Amniotic stem cell (primary cell): ENCODE data around the gene KPNA2.
"Not testable (repeated sequence)": the region's sequence is repeated elsewhere in the genome, so short reads cannot be mapped to it uniquely, and the experiment has no call there.

Experiments
- DNase-seq: peaks from one replicate; lab custom pipeline; 2025; lab: John Stamatoyannopoulos, UW

KPNA2 gene

GRCh38 chr17:68061512-68062313, 26.2 kb downstream of the KPNA2 start:
- no peak for DNase-seq

DNA sequence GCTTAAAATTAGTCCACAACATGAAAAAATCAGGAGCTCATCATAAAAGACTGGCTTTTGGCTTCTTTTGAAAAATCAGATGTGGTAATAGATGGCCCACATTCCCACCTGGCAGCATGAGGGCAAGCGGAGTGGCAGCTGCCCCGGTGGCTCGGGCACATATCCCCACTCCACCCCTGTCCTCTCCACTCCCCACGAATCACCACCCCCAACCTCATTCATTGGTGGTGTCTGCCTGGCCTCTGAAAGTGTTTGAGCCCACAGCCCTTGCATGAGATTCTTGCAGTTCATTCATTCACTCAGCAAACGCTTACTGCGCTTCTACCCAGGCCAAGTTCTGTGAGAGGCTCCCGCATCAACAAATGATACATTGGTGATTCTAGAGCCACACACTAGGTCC, 29.8 kb downstream of the KPNA2 start:
- DNase-seq: not testable (repeated sequence)

- not testable (repeated sequence) for DNase-seq
Measured at GRCh38 chr17:68068512-68068911, 33.0 kb downstream of the KPNA2 start.

DNA sequence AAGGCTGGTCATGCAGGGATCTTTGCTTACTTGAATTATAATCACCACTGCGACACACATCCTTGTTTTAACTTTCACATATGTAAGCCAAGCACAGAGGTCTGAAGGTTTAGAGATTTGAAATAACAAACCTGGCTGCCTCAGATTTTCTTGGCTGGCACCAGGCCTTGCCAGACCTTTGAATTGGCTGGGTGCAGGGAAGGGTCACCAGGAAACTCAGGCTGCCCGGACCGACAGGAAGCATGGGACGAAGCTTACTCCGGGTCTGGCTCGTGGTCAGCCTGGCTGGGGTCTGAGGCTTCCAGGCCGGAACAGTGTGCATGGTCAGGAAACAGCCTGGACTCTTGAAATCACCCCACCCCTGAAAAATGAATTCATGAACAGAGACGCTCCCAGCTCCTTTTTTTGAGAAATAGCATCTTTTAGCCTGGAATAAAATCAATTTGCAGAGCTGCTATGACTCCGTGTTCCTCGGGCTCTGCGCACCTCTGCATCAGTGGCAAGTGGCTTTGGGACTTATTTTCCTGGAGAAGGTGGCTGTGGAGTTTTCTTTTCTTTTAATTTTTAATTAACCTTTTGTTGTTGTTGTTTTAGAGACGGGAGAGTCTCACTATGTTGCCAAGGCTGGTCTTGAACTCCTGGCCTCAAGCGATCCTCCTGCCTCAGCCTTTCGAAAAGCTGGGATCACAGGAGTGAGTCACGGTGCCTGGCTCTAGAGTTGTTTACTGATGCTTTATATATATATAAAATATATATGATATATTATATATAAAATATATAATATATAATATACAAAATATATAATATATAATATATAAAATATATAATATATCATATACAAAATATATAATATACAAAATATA, 35.3 kb downstream of the KPNA2 start:
- DNase-seq: not testable (repeated sequence)

- no peak for DNase-seq
Measured at GRCh38 chr17:68074279-68074678, 38.7 kb downstream of the KPNA2 start.

GRCh38 chr17:68075953-68076607, 40.5 kb downstream of the KPNA2 start:
- peak; percentile 33 for DNase-seq

GRCh38 chr17:68077498-68077897, 42.0 kb downstream of the KPNA2 start:
- not testable (repeated sequence) for DNase-seq

DNA sequence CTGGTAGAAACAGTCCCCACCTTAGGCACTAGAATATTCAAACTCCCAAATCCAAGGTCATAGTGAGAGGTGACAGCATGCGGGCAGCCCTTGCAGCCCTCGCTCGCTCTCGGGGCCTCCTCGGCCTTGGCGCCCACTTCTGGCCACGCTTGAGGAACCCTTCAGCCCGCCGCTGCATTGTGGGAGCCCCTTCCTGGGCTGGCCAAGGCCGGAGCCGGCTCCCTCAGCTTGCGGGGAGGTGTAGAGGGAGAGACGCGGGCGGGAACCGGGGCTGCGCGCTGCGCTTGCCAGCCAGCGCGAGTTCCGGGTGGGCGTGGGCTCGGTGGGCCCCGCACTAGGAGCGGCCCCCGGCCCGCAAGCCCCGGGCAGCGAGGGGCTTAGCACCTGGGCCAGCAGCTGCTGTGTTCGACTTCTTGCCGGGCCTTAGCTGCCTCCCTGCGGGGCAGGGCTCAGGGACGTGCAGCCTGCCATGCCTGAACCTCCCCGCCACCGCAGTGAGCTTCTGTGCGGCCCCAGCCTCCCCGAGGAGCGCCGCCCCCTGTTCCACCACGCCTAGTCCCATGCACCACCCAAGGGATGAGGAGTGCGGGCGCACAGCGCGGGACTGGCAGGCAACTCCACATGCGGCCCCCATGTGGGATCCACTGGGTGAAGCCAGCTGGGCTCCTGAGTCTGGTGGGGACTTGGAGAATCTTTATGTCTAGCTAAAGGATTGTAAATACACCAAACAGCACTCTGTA, 45.0 kb downstream of the KPNA2 start:
- DNase-seq: no peak

- DNase-seq: not testable (repeated sequence)
Measured at GRCh38 chr17:68081305-68082265, 46.0 kb downstream of the KPNA2 start.

DNA sequence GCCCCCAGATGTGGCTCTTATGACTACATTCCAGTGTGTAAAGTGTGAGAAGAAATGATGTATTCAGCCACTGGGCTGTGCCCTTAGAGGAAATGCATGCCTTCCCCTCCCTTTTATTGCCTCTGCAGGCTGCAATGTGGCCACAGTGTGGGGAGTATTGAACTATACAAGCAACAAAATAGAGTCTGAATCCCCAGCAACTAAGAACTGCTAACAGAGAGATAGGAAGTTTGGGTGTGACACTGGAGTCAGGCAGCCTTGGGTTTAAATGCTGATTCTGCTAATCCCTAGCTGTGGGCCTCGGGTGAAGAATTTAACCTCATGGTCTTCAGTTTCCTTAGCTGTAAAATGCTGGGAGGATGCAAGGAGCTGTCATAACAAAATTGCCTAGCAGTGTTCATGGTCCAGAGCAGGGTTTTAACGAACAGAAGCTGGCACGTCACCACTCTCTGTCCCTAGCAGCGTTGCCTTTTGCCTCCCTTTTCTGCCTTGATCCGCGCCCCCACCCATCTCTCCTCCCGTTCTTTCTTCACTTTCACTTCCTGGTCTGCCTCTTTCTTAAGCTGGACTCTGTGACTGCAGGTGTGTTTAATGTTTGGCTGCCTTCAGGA, 50.3 kb downstream of the KPNA2 start:
- DNase-seq: no peak

GRCh38 chr17:68086666-68087065, 51.1 kb downstream of the KPNA2 start:
- not testable (repeated sequence) for DNase-seq

DNA sequence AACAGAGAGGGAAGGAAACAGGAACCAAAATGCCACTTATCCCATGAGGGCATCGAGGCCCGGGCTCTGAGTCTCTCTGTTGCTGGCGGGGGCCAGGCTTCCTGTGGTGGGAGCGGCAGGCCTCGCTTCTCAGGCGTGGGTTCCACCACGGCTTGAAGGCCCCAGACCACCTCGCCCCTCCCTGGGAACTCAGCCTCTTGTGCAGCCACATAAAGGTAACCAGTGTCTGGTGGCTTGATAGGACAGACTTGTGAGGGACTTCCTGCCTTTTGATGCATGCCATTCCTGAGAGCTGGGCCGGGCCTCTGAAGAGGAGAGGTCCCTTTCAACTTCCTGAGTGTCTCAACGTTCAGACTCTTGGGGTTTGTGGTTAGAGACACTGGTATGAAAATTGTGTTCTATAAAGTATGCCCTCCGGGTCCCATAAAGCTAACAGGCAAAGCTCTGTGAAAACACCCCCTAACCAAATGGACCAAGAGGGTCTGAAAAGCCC, 51.6 kb downstream of the KPNA2 start:
- not testable (repeated sequence) for DNase-seq

GRCh38 chr17:68087851-68088250, 52.3 kb downstream of the KPNA2 start:
- no peak for DNase-seq

- DNase-seq: no peak
Measured at GRCh38 chr17:68089881-68090280, 54.3 kb downstream of the KPNA2 start.

DNA sequence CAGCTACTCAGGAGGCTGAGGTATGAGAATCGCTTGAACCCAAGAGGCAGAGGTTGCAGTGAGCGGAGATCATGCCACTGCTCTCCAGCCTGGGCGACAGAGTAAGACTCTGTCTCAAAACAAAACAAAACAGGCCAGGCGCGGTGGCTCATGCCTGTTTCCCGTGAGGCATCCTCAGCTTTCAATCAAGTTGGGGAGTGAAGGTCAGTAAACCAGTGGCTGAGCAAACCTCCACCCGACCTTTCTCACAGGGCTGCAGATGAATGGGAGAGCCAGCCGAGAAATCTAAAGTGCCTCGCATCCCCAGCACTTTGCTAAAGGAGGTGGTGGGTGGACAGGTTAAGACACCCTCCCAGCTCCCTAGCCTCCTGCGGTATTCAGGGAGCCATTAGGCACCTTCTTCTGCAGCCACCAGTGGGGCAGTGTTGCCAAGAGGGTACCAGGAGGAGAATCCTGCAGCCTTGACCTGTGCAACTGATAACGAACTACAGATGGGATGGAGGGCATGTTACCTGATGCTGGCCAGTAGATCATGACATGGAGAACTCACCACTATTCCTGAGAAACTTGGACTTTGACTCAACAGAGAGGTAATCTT, 59.0 kb downstream of the KPNA2 start:
- no peak for DNase-seq

DNA sequence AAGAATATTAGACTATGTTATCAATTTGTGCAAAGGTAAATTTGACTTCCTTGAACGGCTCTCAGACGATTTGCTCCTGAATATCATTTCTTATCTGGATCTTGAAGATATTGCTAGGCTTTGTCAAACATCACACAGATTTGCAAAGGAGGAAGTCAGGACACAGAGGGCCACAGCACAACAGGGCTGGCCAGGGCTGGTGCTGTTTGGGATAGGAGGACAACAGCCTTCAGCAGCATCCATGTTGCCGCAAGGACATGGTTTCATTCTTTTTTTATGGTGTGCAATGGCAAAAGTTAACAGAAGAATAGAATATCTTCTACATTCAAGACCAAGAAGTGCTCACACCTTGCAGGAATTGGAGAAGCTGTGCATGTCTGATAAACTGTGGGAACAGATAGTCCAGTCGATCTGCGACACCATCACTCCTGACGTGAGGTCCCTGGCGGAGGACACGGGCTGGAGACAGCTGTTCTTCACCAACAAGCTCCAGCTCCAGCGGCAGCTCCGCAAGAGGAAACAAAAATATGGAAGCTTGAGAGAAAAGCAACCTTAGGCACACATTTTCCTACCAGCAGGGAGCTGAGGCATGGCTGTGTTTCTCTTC, 59.8 kb downstream of the KPNA2 start:
- no peak for DNase-seq

GRCh38 chr17:68096111-68096510, 60.6 kb downstream of the KPNA2 start:
- DNase-seq: no peak
